Psoas muscle (tissue), 8 donors: ENCODE measurements around the gene C5AR2. TPM values are rescaled to one million over a fixed set of nuclear protein-coding genes. Genes with fewer than 3 reads are reported as not detected.

Experiments
- ATAC-seq, 4 donors: fragments of 200-7000 bp; cut with Tn5 transposase; one replicate each; pipeline ENCODE4 v1.9.1; 2020; ENCODE audit warnings: moderate library complexity in 3 of 4, mild to moderate bottlenecking in 2 of 4
- DNase-seq, 2 donors: peaks; one replicate each; pipeline ENCODE4 v3.0.0-alpha.2; 2020
- H3K27ac ChIP-seq: fragments of 200-600 bp; one replicate; pipeline ENCODE4 v1.8.0; 2022
- H3K27me3 ChIP-seq, 3 donors: fragments of 200-600 bp in 1 of 3; one replicate each; pipeline versions ENCODE4 v1.6.1 to v1.8.0; 2013 to 2022; ENCODE audit warnings: low read length in 2 of 3, mild to moderate bottlenecking in 2 of 3, moderate library complexity in 1 of 3; ENCODE audit not compliant: insufficient read depth in 3 of 3
- H3K36me3 ChIP-seq, 2 donors: fragments of 200-600 bp in 1 of 2; one replicate each; pipeline versions ENCODE4 v1.6.1 to v1.8.0; 2013 to 2022; ENCODE audit warnings: low read depth in 1 of 2, mild to moderate bottlenecking in 1 of 2, moderate library complexity in 1 of 2; ENCODE audit not compliant: insufficient read depth in 1 of 2
- H3K4me1 ChIP-seq: fragments of 200-600 bp; one replicate; pipeline ENCODE4 v1.8.0; 2022
- H3K4me3 ChIP-seq: fragments of 200-600 bp; one replicate; pipeline ENCODE4 v1.8.0; 2022; ENCODE audit warnings: mild to moderate bottlenecking
- H3K9me3 ChIP-seq: fragments of 200-600 bp; one replicate; pipeline ENCODE4 v1.8.0; 2022
- CTCF ChIP-seq: fragments of 200-600 bp; IDR thresholded peaks from one replicate; pipeline ENCODE4 v1.8.0; 2022; ENCODE audit warnings: antibody characterized with exemption
- WGBS, 3 donors: extraction: QIAGEN DNeasy Blood & Tissue Kit; methylation state at CpG; one replicate each; pipeline versions ENCODE4 v1.1.6 to v1.1.7; 2013; 5-methylcytosine and 5-hydroxymethylcytosine counted together
- intact Hi-C, 2 donors: fragments of 100-400 bp; cut with DNase I; formaldehyde crosslinking; loops; one replicate each; pipeline versions ENCODE4 v1.11.0 to v1.14.2; 2022
- polyA plus RNA-seq, 3 donors: library from polyadenylated mRNA; stranded (reverse); fragments of 200-250 nt; gene quantifications; one replicate each; pipeline ENCODE4 v1.2.3, GENCODE V29; 2013
- total RNA-seq, 4 donors: library from RNA; stranded (reverse); fragmentation: NEBNext Ultra II Directional in 2 of 4; extraction: Animal tissue kit (Norgen Biotek cat#: 25700) in 2 of 4; gene quantifications; one replicate each; pipeline versions ENCODE4 v1.2.1 to v1.2.4, GENCODE V29; 2021 to 2023
- donor health status: healthy with polysubstance abuse.
- donor health status: DM: no; HTN: no; CAD: no; lungs with moderate emphysema.
- donor health status: Bipolar disorder and iron deficiency.
- donor health status: healthy.
- donor health status: DM: yes; HTN: yes; CAD: no.
- donor health status: DM: no; HTN: no; CAD: no.
- donor health status: DM: no; HTN: no; CAD: no.
- donor health status: DM: yes; HTN: yes; CAD: no.

C5AR2 gene
- total and polyA plus RNA-seq, 7 donors, result 0.06 to 0.44 (median 0.37) TPM; not detected in 2

DNA sequence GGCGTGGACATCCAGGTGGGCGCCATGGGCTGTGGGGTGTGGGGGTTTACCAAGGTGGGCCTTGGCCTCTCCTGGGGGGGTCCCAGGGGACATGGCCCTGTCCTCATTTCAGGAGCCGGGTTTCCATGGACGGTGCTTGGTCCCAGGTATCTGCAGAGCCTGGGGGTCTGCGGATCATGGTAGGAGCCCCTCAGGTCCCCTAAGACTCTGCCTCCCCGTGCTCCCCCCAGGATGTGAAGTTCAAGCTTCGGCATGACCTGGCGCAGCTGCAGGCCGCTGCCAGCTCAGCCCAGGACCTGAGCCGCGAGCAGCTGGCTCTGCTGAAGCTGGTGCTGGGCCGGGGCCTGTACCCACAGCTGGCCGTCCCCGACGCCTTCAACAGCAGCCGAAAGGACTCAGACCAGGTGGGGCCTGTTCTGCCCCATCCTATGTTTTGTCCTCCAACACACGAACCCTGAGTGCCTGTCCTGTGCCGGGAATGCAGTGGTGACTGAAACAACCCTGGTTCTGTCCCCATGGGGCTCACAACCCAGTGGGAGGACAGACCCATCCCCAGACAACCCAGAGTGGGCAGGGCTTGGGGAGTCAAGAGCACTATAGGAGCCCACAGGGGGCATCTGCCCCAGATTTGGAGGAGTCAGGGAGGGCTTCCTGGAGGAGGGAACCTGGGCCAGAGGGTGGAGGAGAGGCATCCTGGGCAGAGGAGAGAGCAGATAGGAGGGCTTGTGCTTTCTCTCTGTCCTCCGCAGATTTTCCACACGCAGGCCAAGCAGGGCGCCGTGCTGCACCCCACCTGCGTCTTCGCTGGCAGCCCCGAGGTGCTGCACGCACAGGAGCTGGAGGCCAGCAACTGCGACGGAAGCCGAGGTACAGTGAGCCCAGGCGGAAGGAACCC is 44.0 kb downstream of the C5AR2 start:
- Histone ChIP-seq H3K4me1 (peaks cover 8% of the 10 kb centered on the region), H3K4me3 (no peak overlapping the region), H3K9me3 (no peaks in the 10 kb centered on the region), H3K27ac (no peak overlapping the region), H3K27me3 (no peaks in the 10 kb centered on the region), H3K36me3 (peaks cover 14 to 81% of the 10 kb centered on the region in 2 donors)
- DNase-seq, result no peak
- intact Hi-C loops, result no loop called here
- WGBS, 3 donors, result 93 to 96% (median 95%) methylated on average over 27 to 30 of the region's 30 CpGs
- ATAC-seq, result no peak
- no peak for TF ChIP-seq CTCF

DNA sequence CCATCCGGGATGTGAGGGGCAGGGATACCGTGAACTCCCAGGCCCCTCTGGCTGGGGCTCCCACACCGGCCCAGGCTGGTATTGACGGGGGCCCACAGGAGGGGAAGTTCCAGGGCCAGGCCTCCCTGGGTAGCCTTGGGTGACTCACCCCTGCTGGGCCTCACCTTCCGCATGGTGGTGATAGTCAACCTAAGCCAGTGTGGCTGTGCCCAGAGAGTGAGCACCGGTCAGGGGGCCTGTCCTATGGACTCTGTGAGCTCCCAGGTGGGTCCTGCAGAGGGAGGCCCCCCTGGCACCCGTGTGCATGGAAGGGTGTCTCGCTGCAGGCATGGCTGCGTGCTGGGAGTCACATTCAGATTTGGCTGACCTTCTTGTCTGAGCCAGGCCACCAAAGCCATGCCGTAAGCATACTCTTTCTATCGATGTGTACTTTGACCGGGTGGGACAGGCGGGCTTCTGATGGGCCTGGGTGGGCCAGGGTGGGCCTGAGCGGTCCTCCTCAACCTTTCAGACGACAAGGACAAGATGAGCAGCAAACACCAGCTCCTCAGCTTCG is 44.7 kb downstream of the C5AR2 start:
- no peak overlapping the region for H3K27ac ChIP-seq
- TF ChIP-seq CTCF, result no peak
- no peak for DNase-seq
- H3K9me3 ChIP-seq, result no peaks in the 10 kb centered on the region
- no peak for ATAC-seq
- 84 to 90% (median 87%) methylated on average over 16 of the region's 16 CpGs for WGBS, 3 donors
- no peaks in the 10 kb centered on the region for H3K27me3 ChIP-seq
- peaks cover 8% of the 10 kb centered on the region for H3K4me1 ChIP-seq
- no peak overlapping the region for H3K4me3 ChIP-seq
- peaks cover 11 to 82% of the 10 kb centered on the region in 2 donors for H3K36me3 ChIP-seq
- intact Hi-C loops, result no loop called here

- Histone ChIP-seq H3K4me3 (no peak overlapping the region), H3K9me3 (no peaks in the 10 kb centered on the region), H3K36me3 (peaks cover 17 to 85% of the 10 kb centered on the region in 2 donors), H3K27me3 (no peaks in the 10 kb centered on the region), H3K27ac (no peak overlapping the region), H3K4me1 (peaks cover 8% of the 10 kb centered on the region)
- intact Hi-C loops, result no loop called here
- DNase-seq (peak in 1 of 2 donors; percentile 38), ATAC-seq (peak; percentile 40 to 58 (median 56))
- WGBS, 3 donors, result 37 to 57% (median 38%) methylated on average over 16 of the region's 16 CpGs
- no peak for TF ChIP-seq CTCF
Measured at GRCh38 chr19:47377208-47377701, 45.3 kb downstream of the C5AR2 start.

- no peak for ATAC-seq
- no peak for DNase-seq
- Histone ChIP-seq H3K27ac (no peak overlapping the region), H3K4me3 (no peak overlapping the region), H3K36me3 (peaks cover 17 to 80% of the 10 kb centered on the region in 2 donors), H3K9me3 (no peaks in the 10 kb centered on the region), H3K4me1 (peaks cover 8% of the 10 kb centered on the region), H3K27me3 (no peaks in the 10 kb centered on the region)
- 66 to 76% (median 71%) methylated on average over 11 to 12 of the region's 12 CpGs for WGBS, 3 donors
- intact Hi-C loops, result no loop called here
- no peak for TF ChIP-seq CTCF
Measured at GRCh38 chr19:47377801-47378200, 45.8 kb downstream of the C5AR2 start.
